ENCODE results near the gene DLG2. TPM values are rescaled to one million over a fixed set of nuclear protein-coding genes. Genes with fewer than 3 reads are reported as not detected.
"Not testable (repeated sequence)": the region's sequence is repeated elsewhere in the genome, so short reads cannot be mapped to it uniquely, and the experiment has no call there.

Gene DLG2
- total RNA-seq, 1 donor from 2014 or later: 6.3 TPM

DNA sequence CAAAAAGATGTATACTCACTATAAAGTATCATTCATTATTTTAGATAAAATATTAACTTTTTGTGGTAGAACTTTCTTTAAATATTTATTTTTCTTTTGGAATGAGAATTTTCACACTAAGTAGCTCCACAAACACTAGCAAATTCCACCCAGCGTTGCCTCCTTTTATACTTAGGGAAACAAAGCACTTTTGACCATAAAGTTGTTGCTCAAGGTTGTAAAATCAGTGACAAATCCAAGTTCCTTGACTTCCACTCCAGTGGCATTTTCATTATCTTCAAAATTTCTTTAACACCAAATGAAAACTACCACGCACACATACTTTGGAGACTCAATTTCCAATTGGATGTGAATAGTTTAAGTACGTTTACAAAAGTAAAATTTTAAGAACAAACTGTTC, 431.2 kb downstream of the DLG2 start:
- no peak for ATAC-seq

DNA sequence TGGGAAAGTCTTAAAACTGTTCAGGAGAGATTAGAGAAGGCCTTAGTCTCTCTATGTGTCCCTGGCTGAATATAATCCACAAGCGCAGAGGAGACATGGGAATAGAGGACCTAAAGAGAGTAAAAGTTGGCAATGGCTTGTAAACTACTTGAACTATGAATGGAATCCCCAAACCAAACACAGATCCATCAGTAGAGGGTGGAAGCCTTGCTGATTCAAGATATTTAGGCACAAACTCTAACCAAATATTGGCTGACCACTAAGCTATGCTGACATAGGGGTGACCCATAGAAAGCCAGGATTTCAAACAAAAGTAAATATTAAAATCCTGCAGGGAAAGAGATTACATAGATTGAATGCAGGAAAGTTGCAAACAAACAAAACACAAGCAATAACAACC, 439.2 kb downstream of the DLG2 start:
- ATAC-seq: no peak

DNA sequence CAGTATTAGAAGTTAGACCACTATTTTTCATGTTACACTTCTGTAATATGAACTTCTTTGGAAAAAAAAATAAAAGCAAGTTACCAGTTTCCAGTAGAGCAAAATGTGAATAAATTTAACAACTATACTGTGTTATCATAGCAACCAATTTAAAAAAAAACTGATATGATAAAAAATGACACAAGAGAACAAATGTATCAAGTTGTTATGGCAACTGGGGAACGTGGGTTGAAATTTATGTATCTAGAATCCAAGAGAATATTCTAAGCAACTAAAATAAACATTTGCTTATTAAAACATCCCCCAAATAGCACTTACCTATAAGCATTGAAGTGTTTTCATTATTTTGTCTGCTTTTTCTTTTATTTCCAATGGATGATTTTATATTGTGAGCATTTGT, 442.4 kb downstream of the DLG2 start:
- no peak for ATAC-seq

DNA sequence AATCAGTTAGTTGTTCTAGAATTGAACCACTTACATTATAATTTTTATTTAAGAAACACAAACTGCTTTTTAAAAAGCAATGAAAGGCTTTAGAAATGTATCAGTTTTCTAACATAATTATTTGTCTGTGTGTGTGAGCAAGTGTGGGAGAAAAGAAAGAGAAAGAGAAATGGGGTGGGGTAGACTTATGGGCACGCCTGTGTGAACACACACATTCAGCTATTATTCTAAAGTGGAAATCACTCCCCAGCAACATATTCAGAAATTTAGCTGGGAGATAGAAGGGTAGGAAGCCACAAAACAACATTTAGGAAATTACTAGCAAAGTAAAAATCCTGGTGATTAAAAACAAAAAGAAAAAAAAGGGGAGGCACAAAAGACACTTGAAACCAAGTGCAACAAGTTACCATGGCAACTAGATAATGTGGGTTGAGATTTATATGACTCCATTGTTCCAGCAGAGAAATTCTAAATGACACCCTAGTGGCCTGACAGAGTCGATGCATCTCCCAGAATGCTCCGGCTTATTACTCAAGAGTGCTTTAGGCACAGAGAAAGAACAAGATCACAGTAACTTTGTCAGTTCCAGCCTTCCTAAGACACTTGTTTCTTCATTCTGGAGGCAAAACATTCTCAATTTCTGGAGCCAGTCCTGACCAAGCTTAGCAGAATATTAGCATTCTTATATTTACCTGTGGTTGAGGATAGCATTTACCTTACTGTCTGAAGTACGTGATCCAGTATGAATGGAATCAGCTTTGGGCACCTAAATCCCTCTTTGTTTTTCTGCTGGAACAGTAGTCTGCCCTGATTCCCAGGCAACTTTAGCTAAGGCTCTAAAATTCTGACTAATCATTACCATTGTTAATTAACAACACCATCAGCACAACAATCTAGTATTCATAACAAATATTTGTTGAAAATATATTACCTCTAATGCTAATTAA, 444.4 kb downstream of the DLG2 start:
- ATAC-seq: no peak

DNA sequence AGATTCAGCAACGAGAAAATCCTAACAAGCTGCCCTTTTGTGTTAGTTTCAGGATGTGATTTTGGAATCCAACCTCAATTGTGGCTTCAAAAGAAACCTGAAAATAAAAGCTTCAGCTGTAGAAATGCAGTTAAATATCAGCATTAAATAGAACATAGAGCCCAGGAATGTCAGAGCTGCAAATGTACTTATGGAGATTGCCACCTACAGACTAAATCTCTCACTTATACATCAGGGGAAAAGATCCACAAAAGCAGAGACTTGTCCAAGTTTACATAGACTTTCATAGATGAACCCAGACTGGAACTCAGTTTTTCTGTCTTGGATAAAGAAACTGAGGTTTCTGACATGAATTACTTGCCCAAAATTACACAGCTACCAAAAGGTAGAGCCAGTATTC, 446.6 kb downstream of the DLG2 start:
- ATAC-seq: no peak

DNA sequence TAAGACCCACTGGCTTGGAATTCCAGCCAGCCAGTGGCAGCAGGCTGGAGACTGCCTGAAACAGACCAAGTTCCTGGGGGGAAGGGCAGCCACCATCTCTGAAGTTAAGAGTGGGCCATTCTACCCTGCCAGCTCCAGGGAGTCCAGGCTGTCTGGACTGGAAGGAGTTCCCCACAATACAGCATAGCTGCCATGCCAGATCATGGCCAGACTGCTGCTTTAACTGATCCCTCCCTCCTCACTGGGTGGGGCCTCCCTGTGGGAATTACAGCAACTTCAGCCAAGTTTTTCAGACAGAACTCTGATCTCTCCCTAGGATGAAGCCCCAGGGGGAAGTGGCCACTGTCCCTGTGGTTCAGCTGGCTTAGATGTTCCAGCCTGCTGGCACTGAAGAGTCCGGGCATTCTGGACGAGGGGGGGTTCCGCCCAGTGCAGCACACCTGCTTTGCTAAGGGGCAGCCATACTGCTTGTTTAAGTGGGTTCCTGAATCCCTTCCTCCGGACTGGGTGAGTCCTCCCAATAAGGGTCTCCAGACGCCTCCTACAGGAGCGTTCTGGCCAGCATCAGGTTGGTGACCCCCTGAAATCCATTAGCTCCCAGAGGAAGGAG, 455.4 kb downstream of the DLG2 start:
- ATAC-seq: no peak

DNA sequence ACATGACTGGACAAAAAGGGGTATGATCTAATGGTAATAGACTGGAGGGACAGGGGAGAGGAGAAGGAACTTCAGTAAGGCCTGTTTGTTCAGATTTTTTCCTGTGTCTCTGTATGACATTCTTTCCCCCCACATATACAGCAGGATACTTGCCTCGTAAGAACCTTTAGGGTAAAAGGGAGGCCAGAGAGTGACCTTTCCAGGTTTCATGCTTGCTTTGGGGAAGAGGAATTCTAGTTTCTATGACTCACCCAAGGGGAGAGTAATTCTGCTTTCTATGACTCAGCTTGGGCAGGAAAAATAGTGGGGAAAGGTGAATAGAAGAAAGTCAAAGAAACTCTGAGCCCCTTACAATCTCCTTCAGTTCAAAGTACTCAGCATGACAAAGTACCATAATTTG, 457.0 kb downstream of the DLG2 start:
- no peak for ATAC-seq

DNA sequence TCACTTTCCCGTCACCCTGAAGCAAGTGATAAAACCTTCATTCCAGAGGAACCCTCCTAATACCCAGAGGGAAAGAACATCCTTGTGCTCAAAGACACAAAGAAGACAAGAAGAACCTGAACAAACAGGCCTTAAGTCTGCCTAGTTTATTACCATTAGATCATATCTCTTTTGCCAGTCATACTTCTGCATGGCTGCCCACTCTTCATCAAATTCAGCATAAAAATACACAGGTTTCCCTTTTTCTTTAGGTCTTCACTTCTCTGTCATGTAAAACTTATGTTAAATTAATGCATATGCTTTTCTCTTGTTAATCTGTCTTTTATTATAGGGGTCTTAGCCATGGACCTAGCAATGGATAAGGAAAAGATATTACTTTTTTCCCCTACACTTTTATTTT, 459.7 kb downstream of the DLG2 start:
- no peak for ATAC-seq

DNA sequence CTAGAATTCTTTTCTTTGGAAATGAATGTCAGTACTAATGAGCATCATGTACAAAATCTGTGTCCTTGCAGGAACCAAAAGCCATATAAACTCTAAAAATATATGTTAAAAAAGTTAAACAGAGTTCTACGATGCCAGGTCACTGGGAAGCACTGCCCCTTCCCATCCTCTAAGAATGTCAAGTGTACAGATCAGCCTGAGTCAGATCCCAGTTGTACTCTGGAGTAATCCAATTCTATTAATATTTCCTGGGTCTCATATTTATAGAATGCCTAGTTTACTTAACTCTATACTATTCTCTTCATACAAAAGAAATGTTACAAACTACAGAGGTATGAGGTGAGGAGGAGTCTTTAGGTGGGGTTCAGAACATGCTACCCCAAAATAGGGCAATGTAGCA, 460.1 kb downstream of the DLG2 start:
- ATAC-seq: no peak

DNA sequence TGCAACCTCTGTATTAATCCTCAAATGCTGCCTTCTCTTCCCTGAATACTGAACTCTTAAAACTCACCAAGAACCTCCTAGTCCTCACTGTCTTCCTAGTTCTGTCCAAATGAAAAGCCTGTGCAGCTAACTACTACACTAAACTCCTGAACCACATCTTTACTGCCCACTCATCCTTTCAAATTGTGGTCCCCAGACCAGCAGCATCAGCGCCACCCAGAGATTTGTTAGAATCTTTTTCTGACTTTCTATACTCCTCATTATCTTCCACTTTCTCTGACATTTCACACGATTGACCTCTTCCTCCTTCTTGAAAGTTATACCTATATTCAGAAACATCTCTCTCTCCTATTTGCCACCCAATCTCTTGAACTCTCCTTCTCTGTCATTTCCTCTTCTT, 461.3 kb downstream of the DLG2 start:
- ATAC-seq: no peak

DNA sequence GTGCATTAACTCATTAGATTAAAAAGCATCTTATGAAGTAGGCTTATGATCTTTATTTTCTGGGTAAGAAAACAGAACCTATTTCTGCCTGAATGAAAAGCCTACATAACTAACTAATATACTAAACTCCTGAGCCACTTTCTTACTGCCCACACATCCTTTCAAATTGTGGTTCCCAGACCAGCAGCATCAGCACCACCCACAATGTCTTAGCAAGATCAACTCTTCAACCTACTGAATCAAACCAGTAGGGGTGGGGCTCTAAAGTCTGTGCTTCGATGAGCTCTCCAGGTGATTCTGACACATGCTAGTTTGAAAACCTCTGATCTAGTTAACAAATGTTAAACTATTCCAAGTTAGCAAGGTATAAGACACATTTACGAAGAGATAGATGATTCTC, 462.4 kb downstream of the DLG2 start:
- ATAC-seq: no peak

DNA sequence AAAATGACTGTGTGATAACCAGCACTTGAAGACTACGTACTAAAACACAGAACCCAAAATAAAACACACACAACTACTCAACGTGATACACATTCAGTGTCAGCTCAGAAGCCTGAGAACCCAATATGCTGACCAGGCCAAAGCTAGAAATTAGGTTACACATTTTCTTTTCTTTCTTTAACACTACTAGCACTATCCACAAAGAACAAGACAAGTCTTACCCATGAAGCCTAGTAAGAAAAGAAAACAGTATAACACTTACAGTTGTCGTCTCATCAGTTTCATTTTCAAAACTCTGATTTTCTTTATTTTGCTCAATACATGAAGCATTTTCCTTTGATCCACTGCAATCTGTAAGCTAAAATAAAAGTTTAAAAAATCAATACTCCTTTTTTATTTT, 472.9 kb downstream of the DLG2 start:
- ATAC-seq: no peak

DNA sequence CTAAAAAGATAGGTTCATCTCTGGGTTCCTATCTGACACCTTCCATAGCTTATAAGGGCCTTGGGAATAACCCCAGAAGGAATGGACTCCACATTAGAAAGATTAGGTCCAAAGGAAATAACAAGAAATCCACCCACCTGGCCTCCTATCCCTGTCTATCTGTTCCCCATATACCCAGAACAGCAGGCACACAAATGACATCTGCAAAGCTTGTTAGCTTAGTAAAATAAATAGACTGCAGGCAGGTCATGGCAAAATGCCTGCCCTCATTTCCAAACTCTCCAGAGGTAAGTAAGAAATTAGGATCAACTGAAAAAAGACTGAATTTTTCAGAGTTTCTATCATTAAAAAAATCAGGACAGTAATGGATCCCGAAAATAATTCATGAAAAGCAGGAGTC, 489.5 kb downstream of the DLG2 start:
- no peak for ATAC-seq

DNA sequence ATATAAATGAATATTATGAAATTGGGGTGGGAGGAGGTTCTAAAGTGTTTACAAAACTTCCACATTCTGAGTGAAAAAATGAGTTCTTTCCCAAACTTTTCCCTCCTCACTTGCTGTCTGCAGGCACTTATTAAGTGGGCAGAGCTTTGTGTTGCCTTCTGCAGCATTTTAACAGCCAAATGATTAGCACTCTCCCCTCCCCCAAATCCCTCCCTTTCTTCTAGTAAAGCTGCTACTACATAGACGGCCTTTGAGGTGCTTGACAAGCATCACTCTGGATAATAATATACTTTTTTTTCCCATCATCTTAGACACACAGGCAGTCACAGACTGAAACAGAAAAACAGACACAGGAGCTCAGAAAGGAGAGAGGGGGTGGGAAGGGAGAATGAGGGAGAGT, 493.5 kb downstream of the DLG2 start:
- no peak for ATAC-seq

DNA sequence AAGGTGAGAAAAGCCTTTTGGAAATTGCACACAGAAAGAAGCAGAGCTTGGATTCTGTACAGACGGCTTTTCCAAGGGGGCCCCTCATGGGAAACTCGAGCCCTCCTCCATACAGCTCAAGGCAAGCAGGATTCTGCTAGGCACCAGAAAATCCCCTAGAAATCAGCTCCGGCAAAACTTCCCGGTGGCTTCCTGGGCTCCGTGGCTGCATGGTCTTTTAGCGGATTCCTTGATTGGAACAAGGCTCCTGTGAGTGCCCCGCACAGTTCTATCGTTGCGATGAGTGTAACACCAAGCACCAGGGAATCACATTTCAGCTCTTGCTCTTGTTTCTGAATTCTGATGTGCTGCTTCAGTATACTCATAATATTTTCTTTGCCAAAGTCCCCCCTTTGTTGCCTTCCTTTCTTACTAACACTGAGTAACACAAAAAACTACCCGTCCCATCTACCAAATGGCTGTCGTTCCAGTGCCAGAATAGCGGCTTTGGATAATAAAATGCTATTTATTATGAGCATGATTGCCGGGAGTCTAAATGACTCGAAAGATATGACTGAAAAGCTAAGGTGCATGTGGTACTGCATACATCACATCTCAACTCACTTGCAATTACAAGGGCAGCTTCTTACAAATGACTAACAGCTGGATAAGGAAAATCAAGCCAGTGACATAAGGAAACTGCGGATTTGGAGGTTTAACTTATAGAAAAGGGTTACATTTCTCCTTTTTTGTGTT, 494.1 kb downstream of the DLG2 start:
- ATAC-seq: no peak

DNA sequence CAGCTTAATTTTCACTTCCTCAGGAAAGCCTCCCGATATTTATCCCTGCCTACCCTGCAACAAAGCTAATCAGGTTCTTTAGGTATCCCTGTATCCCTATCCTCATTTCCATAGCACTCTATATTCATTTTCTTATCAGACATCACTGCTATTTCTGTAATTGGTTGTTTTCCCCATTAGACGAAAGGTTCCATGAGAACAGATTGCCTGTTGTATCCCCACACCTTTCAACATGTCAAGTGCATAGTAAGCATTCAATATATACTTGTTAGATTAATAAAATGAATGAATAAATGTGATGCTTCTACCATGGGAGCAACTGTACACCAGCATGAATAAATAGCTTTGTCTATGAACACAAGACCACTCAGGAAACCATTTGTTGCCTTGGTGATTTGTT, 499.8 kb downstream of the DLG2 start:
- ATAC-seq: no peak

DNA sequence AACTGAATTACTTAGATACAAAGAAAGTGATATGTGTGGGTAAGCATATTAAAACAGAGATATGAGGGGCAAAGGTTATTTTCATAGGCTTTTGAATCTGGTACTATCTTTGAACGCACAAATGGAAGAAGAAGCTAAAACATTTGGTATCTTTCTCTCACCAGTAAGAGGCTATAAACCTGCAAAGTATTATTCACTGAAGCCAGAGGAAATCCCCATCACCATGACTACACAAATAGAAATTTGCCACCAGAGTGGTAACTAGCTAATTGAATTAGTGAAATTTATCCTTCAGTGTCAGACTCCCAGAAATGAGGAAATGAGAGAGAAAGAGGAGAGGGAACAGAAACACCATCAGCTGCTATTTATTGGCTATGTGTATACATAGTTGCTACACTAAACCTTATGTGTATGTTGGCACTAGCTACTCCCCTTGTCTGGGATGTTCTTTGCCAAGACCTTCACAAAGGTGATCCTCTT, 503.4 kb downstream of the DLG2 start:
- ATAC-seq: no peak

DNA sequence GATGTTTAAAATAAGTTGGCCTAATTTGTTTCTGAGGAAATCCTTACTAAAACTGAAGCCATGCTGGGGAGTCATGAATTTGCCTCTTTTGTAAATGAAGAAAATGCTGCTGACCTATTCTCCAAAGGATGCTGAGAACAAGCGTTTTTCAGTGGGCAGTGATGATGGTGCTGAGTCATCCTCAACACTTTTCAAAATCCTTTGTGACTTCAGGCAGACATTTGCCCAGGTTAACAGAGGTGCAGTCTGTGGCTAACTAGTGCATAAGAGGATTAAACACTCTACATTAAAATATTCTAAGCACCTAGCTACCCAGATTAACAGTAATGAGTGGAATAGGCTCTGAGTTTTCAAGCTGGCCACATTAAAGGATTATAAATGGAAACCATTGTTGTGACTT, 509.0 kb downstream of the DLG2 start:
- ATAC-seq: no peak

DNA sequence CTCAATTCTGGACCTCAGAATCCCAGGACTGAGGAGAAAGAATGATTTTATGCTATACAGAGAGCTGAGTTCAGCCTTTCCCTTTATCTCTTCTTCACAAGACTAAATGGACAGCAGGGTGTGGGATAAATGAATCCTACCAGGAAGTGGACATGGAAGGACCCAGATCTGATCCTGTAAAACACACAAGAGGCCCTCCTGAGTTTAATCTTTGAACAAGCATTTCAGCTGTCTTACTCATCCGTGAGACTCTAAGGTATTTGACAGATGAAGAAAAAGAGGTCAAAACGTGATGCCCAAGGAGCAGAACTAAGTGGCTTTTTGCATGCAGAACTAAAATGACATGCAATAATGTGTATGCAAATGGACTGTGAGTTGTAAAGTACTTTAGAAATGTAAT, 511.3 kb downstream of the DLG2 start:
- ATAC-seq: no peak

DNA sequence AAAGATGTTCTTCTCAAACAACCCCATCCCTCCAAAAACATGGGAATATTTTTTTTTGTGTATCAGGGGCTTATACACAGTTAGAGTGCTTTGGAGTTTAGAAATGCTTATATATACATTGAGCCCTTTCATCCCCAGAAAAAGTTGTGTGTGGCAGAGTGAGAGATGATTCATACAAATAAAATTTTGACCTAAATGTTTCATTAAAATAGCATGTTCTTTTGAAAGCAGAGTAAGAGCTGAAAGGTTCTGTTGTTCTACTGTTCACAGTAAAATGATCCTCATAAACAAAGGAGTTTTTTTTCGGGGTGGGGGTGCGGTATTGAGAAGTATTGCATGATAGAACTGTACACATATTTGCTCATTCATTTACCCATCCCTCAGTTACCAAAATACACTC, 512.4 kb downstream of the DLG2 start:
- no peak for ATAC-seq

DNA sequence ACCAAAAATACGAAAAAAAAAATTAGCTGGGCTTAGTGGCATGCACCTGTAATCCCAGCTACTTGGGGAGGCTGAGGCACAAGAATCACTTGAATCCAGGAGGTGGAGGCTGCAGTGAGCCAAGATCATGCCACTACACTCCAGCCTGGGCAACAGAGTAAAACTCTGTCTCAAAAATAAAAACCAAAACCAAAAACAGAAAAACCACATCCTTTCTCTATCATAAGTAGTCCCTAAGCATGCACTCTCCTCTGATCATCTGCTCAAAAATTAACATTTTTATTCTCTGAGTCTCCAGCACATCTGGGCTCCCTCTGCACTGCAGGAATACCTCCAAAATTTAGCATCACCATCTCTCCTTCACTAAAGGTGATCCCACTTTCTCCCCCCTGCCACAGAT, 516.9 kb downstream of the DLG2 start:
- ATAC-seq: not testable (repeated sequence)

DNA sequence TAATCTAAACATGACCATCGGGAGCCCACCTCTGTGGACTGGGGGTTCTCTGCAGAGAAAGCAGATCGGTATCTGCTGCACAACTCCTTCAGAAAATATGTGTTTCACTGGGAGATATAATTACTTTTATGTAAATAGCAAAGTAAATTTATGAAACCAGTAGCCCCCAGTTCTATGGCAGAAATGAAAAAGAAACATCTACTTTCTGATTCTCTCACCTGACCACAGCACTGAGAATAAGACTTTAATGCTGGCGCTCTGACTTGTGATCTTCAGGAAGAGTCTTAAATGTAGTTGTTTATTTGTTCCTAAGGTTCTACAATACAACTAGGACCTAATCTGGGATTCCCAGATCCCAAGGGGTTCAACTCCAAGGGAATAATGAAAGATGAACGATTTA, 518.0 kb downstream of the DLG2 start:
- ATAC-seq: no peak

DNA sequence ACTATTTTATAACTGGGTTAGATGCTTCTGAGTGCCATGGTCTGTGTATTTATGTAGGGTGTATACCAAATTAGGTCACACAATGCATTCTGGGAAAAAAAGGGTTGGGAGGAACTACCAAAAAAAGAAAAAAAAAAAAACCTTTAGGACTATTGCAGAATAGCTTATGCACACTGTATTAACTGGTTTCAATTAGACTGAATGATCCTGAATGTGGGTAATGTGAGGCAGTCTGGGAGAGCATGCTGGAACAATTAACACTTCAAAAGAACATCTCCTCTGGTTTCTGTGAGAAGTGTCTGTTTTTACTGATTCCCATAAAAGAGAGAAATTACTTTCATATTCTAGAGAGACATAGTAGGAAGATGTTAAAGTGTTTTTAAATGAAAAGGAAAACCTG, 521.3 kb downstream of the DLG2 start:
- ATAC-seq: no peak

DNA sequence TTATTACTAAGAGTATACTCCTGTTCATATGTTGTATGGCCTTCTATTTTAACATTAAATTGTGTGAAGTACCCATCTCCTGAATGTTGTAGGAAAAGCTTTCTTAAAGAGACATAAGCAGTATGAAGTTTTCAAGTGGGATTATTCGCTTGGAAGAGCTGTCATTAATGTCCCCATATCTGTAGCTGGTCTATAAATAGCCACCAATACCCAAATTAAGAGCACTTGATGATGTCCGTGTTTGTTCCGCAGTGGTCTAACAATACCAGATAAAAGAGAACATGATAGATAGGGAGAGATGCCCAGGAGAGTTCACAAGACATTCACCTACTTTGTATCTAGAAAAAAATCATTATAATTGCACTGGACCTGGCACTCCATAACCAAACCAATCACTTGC, 527.6 kb downstream of the DLG2 start:
- ATAC-seq: no peak

Measured in esophagus mucosa (tissue), 1 donor.